HFFc6 (cell line): ENCODE data around the gene NLGN3. TPM values are rescaled to one million over a fixed set of nuclear protein-coding genes. Genes with fewer than 3 reads are reported as not detected.

Source experiments
- DNase-seq: peaks from one replicate; pipeline ENCODE4 v3.0.0-alpha.2; 2018
- H3K27ac Mint-ChIP-seq: 2 replicates; pipeline ENCODE4 v1.8.0; 2020; ENCODE audit warnings: mild to moderate bottlenecking, mixed read lengths
- H3K27me3 Mint-ChIP-seq: 2 replicates; pipeline ENCODE4 v1.8.0; 2021; ENCODE audit warnings: mild to moderate bottlenecking, moderate library complexity, mixed read lengths; ENCODE audit not compliant: insufficient read depth
- H3K36me3 Mint-ChIP-seq: 2 replicates; pipeline ENCODE4 v1.8.0; 2021; ENCODE audit warnings: low read depth, mixed read lengths
- H3K4me1 Mint-ChIP-seq: 2 replicates; pipeline ENCODE4 v1.8.0; 2020; ENCODE audit warnings: low read depth, mixed read lengths
- H3K4me3 Mint-ChIP-seq: 2 replicates; pipeline ENCODE4 v1.8.0; 2020; ENCODE audit warnings: mild to moderate bottlenecking, moderate library complexity, mixed read lengths
- H3K9me3 Mint-ChIP-seq: 2 replicates; pipeline ENCODE4 v1.8.0; 2020; ENCODE audit warnings: mild to moderate bottlenecking, mixed read lengths
- total RNA-seq, 6 experiments: library from RNA; stranded (reverse); fragmentation: NEBNext Ultra II Directional; extraction: Animal tissue kit (Norgen Biotek cat#: 25700); gene quantifications; 2 replicates in 1 of 6; 3 replicates in 5 of 6; pipeline ENCODE4 v1.2.3, GENCODE V29; 2021
- TF ChIP-seq, protein P1 (sequence below): fragments of 200-600 bp; sonication (generic); IDR thresholded peaks from 2 replicates; pipeline ENCODE4 v1.5.0; 2021; ENCODE audit warnings: antibody characterized with exemption, mild to moderate bottlenecking

The NLGN3 gene
- total RNA-seq, 6 experiments from 2014 or later, result 0.14 to 0.48 (median 0.29) TPM

DNA sequence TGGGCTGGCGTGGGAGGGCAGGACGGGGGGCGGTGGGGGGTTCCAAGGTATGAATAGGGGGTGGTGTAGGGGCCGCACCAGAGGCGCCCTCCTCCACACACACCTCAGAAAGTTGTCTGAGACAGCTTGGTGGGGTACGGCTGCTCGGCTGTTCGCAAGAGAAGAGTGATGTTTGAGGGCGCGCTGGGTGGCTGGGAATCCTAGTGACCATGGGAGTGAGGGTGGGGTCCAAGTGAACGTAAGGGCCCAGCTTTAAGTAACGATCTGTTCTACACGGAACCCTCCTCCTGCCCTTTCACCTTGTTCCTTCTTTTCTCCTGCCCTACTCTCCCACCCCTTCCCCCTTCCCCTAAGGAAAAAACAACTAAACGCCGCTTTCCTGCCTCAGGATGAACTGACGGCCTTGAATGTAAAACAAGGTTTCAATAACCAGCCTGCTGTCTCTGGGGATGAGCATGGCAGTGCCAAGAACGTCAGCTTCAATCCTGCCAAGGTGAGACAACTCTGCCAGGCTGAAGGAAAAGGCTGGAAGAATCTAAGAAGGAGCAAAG lies 25.6 kb upstream of the NLGN3 start:
- Mint-ChIP-seq H3K36me3 (peaks cover 5% of the 10 kb centered on the region; the same call in 1 of the 2 replicates), H3K4me1 (no peaks in the 10 kb centered on the region), H3K27ac (peak overlapping the region; percentile 59), H3K4me3 (peak overlapping the region; percentile 89), H3K9me3 (no peaks in the 10 kb centered on the region), H3K27me3 (no peaks in the 10 kb centered on the region; the same call in 1 of the 2 replicates)
- no peak for DNase-seq
- TF ChIP-seq, protein P1, sequence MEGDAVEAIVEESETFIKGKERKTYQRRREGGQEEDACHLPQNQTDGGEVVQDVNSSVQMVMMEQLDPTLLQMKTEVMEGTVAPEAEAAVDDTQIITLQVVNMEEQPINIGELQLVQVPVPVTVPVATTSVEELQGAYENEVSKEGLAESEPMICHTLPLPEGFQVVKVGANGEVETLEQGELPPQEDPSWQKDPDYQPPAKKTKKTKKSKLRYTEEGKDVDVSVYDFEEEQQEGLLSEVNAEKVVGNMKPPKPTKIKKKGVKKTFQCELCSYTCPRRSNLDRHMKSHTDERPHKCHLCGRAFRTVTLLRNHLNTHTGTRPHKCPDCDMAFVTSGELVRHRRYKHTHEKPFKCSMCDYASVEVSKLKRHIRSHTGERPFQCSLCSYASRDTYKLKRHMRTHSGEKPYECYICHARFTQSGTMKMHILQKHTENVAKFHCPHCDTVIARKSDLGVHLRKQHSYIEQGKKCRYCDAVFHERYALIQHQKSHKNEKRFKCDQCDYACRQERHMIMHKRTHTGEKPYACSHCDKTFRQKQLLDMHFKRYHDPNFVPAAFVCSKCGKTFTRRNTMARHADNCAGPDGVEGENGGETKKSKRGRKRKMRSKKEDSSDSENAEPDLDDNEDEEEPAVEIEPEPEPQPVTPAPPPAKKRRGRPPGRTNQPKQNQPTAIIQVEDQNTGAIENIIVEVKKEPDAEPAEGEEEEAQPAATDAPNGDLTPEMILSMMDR, result no peak

DNA sequence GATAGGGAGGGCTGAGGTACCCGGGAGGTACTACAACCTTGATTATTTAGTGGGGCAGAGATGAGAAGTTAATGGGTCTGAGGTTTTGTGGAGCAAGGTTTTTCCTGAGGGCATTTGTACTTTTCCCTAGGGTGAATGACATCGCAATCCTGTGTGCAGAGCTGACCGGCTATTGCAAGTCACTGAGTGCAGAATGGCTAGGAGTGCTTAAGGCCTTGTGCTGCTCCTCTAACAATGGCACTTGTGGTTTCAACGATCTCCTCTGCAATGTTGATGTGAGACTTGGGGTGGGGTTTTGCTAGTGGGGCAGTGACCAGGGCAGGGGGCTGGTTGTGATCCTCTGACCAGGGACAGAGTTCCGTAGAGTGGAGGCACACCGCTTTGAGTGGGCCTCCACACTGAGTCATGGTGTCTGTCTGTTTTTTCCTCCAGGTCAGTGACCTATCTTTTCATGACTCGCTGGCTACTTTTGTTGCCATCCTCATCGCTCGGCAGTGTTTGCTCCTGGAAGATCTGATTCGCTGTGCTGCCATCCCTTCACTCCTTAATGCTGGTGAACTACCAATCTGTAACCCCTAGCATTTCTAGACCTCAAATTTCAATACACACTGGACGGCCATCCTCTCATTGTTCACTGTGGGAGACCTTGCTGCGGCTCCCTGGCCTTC lies 16.3 kb upstream of the NLGN3 start:
- Mint-ChIP-seq H3K36me3 (peaks cover 13% of the 10 kb centered on the region), H3K27me3 (peaks cover 1% of the 10 kb centered on the region; the same call in 1 of the 2 replicates), H3K4me3 (no peak overlapping the region), H3K27ac (peak overlapping the region; percentile 81), H3K4me1 (peaks cover 20% of the 10 kb centered on the region), H3K9me3 (no peaks in the 10 kb centered on the region)
- DNase-seq, result peak; percentile 57
- TF ChIP-seq, protein P1, result no peak

DNA sequence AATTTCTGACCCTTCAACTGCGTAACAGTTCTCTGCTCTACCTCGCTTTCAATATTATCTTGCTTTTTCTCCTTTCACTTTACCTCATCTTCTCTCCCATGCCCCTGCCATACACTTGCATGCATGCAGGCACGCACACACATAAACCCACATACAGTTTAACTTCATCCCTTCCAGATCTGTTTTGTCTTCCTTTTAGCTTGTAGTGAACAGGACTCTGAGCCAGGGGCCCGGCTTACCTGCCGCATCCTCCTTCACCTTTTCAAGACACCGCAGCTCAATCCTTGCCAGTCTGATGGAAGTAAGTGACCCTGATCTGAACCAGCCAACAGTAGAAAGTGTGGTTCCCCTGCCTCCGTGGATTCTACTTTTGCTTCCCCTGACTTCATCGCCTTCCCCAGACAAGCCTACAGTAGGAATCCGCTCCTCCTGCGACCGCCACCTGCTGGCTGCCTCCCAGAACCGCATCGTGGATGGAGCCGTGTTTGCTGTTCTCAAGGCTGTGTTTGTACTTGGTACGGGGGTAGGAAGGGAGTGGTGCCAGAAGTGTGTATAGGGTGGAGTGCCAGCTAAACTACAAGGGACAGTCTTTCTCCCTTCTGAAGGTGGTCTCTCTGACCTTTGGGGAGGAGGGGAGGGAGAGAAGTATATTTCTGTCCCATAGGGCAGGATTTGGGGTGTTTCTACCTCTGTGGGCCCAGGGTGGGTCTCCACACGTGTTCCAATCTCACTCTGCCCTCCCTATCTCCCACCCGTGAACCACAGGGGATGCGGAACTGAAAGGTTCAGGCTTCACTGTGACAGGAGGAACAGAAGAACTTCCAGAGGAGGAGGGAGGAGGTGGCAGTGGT lies 15.5 kb upstream of the NLGN3 start:
- Mint-ChIP-seq H3K4me1 (peaks cover 20% of the 10 kb centered on the region), H3K4me3 (no peak overlapping the region), H3K9me3 (no peaks in the 10 kb centered on the region), H3K36me3 (peaks cover 13% of the 10 kb centered on the region), H3K27me3 (peaks cover 1% of the 10 kb centered on the region; the same call in 1 of the 2 replicates), H3K27ac (peak overlapping the region; percentile 81)
- peak; percentile 36 for DNase-seq
- TF ChIP-seq, protein P1, result peak; percentile 82

DNA sequence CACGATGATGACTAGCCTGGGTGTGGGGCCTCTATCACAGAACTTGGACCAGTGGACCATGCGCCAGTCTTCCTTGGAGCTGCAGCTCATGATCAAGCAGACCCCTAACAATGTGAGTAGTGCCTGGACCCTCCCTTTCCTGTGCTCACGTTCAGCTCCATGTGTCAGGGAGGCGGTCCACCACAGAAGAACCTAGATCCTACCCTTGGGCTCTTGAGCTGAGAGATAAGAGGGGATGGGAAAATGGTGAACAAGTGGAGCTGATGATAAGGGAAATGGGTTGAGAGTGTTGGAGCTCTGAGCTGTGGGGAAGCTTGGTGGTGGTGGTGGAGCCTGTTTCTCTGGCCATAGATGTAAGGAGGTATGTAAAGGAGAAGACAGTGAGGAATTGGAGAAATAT lies 13.1 kb upstream of the NLGN3 start:
- no peaks in the 10 kb centered on the region for H3K9me3 Mint-ChIP-seq
- H3K36me3 Mint-ChIP-seq, result peaks cover 13% of the 10 kb centered on the region
- peaks cover 1% of the 10 kb centered on the region; the same call in 1 of the 2 replicates for H3K27me3 Mint-ChIP-seq
- no peak for DNase-seq
- TF ChIP-seq, protein P1, result no peak
- H3K27ac Mint-ChIP-seq, result peak overlapping the region; percentile 42; the same call in 1 of the 2 replicates
- no peak overlapping the region for H3K4me3 Mint-ChIP-seq
- H3K4me1 Mint-ChIP-seq, result peaks cover 20% of the 10 kb centered on the region

DNA sequence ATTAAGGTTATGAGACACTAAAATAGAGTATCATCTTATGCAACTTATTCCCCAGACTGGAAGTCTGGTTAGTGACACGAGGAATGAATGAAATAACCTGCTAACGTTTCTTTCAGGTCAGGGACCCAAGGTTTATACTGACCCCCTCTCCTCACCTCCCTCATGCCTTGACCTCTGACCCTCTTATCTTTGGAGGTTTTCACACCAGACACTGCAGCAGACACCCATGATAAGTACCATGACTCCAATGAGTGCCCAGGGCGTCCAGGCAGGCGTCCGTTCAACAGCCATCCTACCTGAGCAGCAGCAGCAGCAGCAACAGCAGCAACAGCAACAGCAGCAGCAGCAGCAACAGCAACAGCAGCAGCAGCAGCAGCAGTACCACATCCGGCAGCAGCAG lies 4.2 kb upstream of the NLGN3 start:
- no peak overlapping the region for H3K4me3 Mint-ChIP-seq
- no peak for DNase-seq
- H3K27ac Mint-ChIP-seq, result no peak overlapping the region
- H3K4me1 Mint-ChIP-seq, result peaks cover 7% of the 10 kb centered on the region; the same call in 1 of the 2 replicates
- TF ChIP-seq, protein P1, result no peak
- no peaks in the 10 kb centered on the region for H3K9me3 Mint-ChIP-seq
- H3K36me3 Mint-ChIP-seq, result peaks cover 6% of the 10 kb centered on the region
- H3K27me3 Mint-ChIP-seq, result no peaks in the 10 kb centered on the region; the same call in 1 of the 2 replicates
